ENCODE data around the gene SMIM30. TPM values are rescaled to one million over a fixed set of nuclear protein-coding genes. Genes with fewer than 3 reads are reported as not detected.
"Not testable (repeated sequence)": the region's sequence is repeated elsewhere in the genome, so short reads cannot be mapped to it uniquely, and the experiment has no call there.

Gene SMIM30
- polyA plus RNA-seq, 12 donors, result 60.3 to 145 (median 117) TPM; not detected in 1

DNA sequence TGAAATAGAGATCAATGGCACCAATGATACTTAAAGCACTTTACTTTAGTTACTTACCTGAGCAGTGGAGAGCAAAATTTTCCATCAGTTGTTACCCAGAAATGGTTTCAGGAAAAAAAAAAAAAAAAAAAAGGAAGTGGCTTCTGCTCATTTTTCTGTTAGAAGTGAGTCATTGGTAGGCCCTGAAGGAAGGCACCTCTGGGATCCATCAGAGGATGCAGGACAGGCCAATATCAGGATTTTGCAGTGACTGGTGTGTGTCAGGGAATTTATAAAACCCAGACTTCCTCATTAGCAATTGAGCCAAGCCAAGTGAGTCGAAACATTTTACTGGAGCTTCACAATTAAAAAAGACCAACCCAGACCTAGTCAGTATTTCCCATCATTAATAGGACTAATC lies 2.3 kb upstream of the SMIM30 start:
- DNase-seq, result no peak

DNA sequence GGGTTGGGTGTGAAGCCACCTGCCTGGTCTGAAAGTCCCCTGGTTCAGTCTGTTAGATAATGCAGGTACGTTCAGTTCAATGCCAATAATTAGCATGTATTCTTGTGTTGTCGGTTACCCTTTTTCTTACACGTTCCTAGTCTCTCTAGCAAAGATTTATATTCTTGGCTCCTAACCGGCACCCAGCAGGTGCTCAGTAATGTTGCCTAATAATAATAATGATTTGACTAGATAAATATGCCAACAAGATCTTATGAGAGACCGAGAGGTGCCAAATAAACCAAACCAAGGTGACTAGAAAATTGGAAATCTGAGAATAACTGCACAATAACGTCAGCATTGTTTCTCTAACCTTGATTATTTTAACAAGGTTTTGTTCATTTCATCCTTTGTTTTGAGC lies 1.1 kb upstream of the SMIM30 start:
- no peak for DNase-seq

DNA sequence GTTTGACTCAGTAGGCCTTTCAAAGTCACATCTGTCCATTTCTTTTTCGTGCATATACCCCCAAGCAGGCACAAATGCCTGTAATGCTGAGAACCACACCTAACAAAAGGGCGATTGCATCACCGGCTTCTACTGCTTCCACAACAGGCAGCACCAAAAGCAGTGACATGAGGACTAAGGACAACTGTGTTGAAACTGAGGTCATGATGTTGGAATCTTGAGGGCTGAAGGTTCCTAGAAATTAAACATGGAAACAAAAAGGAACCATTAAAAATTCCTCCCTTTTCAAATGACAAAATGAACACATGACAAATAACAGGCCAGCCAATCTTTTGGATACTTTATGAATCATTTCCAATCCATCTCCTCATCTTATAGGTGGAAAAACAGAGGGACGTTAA lies 980 bp downstream of the SMIM30 start:
- DNase-seq, result not testable (repeated sequence)

DNA sequence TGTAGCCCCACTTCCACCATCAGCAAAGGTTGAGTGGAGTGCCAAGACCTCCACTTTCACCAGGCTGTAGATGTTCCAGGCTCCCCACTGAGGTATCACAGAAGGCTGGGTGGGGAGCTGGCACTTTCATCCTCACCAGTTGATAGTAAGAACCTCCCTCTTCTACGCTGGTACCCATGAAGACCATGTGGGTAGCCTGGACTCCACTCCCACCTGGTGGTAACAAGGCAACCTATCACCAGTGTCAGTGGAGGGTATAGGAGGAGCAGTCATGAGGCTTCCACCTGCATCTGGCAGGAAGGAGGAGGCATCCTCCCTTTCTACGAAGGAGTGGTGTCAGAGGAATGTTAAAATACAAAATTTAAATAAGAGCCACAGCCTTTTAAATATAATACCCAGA lies 4.4 kb downstream of the SMIM30 start:
- DNase-seq, result no peak

DNA sequence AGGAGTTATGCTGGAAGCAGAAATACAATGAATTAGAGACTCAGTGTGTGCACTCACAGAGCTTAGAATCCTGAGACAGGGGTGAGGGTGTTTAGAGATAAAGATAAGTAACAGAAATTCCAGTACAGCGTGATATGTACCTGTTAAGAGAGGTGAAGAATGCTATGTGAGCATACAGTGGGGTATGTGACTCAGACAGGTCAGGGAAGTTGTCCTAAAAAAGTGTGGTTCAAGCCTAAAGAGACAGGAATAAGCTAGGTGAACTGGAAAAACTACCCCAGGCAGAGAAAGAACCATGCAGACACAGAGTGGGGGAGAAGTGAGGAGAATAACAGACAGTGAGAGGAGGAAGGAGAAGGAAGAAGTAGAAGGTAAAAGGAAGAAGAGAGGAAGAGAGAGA lies 8.6 kb downstream of the SMIM30 start:
- no peak for DNase-seq

DNA sequence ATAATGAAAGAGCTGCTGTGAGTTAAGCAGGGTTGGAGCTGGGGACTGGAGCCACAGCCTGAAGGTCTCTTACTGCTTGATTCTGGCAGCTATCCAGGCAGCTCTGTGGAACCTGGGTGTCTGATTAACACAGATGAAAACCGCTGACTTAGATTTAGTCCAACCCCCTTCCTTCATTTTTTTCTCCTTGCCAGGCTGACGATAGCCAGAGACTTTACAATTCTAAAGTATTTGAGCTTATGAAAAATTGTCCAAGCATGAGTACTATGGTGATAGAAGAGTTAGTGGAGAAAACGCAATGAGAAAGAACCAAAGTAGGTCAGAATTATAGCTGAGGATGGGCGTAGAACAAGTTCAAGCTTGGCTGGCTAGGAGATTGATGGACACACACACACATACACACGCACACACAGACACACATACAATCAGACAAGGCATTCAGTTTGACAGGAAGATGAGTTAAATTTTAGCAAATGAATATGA lies 18.2 kb downstream of the SMIM30 start:
- no peak for DNase-seq

DNA sequence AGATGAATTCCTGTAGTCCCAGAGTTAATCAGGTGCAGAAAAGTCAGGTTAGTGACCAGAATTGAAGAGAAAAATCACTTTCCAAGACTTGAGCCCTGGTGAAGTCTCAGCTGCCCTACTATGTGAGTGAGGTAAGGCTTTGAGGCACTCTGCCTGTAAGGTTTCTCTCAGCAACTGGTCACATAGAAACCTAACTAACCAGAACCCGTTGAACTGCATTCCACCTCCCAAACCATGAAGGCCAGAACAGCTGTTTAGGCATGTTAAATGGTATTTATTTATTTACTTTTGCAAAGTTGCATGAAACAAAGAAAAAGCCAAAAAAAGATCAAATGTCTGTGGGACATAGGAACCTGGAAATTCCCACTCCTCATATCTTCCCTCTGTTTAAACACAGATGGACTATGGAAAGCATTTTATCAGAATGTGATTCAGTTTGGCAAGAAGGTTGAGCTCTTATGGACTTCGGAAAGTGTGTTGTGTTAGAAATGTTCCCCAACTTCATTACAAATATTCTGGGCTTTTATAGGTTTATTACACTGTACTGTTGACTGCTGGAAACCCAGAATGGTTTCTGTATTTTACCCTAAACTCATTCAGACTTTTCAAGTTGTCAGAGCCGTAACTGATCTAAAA lies 19.0 kb downstream of the SMIM30 start:
- no peak for DNase-seq

DNA sequence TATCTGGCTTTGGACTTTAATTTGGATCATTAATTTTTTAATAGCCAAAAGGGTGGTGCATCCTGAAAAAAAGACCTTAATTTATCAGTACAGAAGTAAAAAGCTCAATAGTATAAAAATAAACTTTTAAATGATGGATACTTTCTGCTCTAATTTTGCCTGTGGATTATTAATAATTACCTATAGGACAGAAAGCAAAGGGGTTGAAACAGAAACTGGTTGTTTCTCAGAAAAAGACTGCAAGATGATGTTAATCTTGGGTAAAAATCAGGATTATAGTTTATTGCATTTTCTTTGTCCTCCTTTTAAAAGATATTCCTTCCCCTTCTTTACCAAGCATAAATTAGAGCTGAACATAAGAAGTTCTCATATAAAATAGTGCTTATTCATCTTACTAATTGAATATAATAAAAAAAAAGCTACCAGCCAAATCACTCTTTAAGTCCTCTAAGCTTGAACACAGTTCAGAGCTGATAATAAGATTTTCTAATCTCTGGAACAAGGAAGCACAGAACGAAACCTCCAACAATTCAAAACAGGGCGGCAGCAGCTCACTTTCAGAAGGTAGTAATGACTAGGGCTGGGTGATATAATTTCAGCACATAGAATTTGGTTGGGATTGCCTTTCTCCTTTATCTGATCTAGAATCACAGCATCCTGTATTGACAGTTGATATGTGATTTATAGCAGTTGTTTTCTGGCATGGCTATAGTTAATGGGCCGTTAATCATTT lies 23.7 kb downstream of the SMIM30 start:
- no peak for DNase-seq

DNA sequence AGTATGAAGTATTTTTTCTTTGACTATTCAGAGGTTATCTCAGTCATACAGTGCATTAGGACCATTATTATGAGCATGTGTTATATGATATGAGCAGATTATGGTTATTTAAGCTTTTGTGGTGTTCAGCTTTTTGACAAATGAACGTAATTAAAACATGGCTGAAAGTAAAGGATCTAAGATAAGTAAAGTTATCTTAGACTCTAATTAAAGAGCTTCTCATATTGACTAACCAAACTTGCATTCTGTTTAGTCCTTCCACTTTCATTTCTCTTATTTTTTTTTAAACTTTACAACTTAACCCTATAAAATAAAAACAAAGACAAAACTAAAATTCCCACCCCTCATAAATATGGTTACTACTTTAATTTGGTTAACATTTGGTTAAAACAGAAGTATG lies 24.8 kb downstream of the SMIM30 start:
- no peak for DNase-seq

DNA sequence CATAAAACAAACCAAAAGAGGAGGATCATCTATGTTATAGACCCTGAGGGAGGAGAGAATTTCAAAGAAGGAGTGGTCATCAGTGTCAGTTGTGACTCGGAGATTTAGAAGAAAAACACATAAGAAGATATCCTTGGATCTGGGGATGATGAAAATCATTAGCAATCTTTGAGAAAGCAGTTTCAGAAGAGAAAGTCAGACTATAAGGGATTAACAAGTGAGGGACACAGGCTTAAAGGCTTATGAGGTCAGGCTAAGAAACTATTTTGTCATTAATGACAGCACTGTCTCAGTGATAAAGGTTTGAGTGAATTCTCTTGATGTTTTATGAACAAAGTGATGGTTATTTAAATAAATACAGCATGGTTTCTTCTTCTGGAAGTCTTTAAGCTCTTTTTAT lies 25.6 kb downstream of the SMIM30 start:
- DNase-seq, result no peak

DNA sequence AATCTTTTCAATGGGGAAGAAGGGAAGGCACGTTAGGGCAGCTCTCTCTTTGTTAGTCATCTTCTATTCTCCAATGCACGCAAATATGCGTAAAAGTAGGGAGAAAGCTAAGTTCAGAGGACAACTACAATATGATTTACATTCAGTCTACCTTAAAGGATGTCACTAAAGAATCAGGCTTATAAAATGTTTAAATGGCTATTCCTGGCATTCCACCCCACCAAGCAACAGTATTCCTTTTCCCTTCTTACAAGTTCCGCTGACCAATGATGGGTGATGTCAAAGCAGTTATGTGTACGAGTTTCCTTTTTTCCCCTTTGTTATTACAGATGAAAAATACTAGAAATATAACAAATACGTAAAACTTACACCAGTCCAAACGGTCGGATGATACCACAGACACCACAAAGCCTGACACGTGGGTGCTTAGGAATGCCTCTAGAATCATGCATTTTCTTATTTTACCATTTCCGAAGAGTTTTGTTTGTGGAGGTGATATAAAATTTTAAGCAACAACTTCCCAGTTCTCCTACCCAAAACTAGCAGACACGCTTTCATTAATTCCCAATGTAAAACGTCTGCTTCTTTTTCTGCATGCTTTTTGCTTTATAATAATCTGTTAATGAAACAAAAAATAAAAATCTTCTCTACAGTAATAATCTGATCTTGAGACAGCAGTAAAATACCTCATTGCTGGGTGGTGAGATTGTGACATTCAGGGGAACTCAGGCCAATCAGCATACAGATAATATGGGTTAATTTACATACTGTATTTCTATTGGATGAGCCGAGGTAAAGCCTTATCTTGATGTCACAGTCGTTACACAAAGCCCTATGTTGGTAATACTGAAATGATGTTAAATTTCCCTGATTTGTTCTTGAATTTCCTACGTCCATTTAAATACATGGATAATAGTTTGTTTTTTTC lies 31.0 kb downstream of the SMIM30 start:
- peak; percentile 68 for DNase-seq

DNA sequence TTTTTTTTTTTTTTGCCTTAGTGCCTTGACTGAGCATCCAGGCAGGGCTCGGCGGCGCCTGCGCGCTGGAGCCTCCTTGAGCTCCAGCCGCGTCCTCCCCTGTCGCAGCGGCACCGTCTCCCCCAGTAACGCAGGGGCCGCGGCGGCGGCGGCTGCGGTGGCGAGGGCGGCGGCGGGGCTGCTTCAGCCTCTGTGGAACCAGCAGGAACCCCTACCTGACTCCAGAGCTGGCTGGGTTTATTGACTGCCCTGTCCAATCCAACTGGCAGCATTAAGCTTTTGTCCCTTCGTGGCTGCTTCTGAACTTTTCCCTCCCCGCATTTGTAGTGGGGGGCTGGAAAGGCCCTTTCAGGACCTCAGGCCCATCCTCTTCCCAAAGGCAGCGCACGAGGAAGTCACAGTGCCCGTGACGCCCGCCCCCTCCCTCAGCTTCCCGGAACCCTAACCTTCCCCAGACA lies 31.9 kb downstream of the SMIM30 start, which contains the start of gene GPR85:
Gene GPR85, minus strand, starts transcription at position 397 of the 458 bp plus-strand sequence. CDS start 2,106 bp downstream, outside the sequence.
- peak; percentile 53 for DNase-seq

DNA sequence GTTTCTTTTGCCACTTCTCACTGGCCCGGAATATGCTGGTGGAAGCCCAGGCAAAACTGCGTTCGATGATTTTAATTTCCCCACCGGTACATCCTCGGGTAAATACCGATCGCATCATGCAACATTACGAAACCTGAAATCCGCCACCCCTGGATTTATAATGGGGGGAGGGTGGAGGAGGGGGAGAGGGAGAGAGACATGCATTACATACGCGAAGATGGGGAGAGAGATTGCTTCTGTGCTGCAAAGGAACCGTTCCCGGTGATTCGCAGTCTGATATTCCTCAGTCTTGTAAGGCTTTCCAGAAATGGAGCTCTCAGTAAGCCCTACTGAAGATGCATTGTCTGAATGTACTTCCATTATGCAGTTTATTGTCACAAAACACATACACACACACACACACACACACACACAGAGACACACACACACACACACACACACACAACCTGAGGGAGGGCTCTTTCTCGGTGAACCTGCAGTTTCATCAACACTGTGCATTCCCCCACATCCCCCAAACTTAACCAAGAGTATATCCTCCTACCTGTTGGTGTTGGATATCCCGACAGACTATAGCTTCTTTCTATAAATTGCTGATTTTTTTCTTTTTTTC lies 32.5 kb downstream of the SMIM30 start:
- DNase-seq, result peak; percentile 16

DNA sequence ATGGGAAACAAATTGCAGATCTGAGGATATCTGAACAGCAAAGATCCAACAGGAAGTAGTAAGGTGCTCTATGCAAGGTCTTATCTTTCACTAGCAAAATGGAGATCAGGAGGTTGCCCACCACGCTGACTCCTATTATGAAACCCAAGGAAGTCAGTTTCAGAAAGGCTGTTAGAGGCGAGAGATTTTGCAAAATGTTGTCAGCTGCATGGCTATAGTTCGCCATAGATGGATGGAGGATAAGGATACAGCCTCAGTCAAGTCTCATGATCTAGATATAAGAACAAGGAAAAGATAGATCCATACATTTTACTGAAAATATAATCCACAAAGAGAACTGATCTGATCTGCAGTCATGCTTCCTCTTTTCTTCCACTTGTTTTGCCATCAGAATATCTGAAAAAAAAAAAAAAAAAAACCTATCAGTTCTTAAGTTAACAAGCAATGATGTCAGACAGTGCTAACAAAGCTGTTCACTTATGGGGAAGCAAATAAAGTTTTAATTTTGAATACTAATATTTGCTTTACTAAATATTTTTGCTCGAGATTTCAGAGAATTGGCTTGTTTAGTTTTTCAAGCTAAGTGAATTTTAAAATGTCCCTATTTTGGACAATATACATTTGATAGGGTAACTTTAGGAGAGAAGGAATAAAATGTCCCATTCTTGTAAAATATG lies 33.7 kb downstream of the SMIM30 start:
- DNase-seq, result no peak

DNA sequence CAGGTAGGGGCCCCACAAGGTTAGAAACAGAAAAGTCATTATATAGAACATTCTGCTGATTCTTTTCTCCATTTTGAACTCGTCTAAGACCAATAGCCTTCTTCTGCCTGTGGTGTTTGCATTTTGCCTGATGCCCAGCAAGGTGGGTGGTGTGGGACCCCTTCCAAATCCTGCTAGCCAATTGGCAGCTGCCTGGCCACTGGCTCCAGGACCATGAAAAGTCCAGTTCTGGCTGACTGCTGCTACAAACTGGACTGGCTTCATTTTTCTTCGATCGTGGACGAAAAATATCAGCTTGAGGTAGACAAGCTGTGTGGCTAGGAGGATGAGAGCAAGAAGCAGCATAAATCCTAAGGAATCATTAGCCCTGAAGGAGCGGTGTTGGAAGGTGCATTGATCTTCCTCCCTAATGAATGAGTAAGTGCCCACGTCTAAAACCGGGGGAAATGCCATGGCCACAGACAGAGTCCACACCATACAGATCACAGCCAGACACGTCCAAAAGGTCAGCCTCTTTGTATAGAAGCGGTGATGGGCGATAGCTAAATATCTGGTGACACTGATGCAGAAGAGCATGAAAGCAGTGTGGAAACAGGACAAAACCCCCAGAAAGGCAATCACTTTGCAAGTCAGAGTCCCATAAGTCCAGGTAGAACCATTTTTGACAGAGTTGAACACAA lies 34.4 kb downstream of the SMIM30 start:
- no peak for DNase-seq

DNA sequence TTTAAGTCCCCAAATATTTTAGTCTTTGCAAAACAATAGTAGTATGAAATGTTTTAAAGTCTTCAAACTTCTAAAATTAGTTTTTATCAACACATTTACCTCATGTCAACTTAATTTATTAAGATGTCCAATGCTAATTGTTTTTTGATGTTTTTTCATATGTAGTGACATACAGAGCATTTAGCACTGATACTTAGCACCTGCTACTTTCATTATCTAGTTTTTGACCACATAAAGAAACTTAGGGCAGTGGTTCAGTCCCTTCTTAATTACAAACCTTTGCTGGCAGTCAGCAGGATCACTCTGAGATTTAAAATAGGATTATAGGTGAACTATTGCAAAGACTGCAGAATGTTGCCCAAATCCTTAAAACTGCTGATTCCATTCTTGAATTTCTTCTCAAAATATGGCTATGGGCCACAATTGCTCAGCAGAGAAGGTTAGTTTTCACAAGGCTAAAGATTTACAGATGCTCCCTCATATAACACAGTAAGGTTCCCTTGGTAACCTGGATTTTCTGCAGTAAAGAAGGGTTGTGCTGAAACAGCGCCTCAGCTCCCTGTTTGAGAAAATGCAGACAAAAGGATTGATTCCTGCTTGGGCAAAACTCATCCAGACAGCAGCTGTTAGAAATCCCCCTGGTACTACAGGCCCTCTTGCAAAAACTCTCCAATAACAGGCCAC lies 35.1 kb downstream of the SMIM30 start:
- peak; percentile 20 for DNase-seq

DNA sequence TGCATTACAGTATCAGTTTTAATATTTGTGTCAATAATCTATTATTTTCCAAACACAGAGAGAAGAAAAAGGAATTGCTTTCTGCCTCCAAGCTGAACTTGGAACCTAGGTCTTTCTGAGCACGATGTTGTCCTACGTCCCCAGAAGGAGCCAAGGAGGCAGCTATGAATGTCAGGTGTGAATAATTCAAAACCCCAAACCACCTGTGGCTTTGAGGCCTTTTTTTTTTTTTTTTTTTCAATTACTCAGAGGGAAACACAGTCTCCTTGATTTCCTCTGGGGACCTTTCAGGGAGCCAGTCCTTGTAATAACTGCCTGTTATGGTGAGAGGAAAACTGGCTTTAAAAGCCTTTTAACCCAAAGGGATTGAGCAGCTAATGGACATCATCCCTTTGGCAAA lies 40.0 kb downstream of the SMIM30 start:
- DNase-seq, result no peak

DNA sequence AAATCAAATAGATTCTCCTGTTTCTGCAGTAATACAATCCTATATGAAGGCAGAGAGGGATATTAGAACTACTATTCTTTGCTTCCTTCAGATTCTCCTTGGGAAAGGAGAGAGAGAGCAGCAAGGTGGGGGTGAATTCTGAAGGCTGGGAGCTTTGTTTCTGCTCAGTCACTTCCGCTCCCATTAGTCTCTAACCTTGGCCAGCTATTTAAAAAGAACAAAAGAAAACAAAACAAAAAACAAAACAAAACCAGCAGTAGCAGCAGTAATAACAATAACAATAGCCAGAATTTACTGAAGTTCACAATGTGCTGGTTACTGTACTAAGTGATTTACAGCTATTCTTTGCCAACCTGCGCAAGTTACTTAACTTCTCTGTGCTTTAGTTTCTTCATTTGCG lies 41.7 kb downstream of the SMIM30 start:
- DNase-seq, result no peak

DNA sequence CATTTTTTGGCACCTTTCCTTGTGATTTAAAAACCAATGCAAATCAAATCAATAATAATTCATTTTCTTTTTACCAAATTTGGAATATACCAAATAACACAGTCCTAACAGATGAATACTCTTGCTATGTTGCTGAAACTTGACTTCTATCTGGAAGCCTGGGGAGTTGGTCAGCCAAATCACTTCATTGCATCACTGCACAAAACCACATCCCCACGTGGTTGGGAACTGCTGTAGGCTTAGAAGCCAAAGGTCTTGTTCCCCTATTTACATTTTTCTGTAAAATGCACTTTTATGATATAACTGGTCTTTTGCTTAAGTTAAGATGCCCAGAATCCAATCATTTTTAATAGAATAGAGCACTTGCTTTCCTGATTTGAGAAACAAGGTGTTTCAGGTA lies 46.9 kb downstream of the SMIM30 start:
- DNase-seq, result no peak
